H54 (cell line): ENCODE measurements around the gene A3GALT2.
"Not testable (repeated sequence)": the region's sequence is repeated elsewhere in the genome, so short reads cannot be mapped to it uniquely, and the experiment has no call there.

Source experiments
- DNase-seq: peaks from one replicate; pipeline ENCODE4 v3.0.0; 2011; ENCODE audit warnings: low spot score, mixed read lengths; ENCODE audit not compliant: insufficient read length
- FAIRE-seq: peaks from 3 replicates; lab custom pipeline; 2011; peaks lifted over from hg19 to GRCh38; lab: Jason Lieb, UNC
- POLR2A ChIP-seq: IDR thresholded peaks from 2 replicates; pipeline ENCODE4 v1.6.1; 2011; ENCODE audit warnings: low read depth, mild to moderate bottlenecking, low read length

Gene A3GALT2

DNA sequence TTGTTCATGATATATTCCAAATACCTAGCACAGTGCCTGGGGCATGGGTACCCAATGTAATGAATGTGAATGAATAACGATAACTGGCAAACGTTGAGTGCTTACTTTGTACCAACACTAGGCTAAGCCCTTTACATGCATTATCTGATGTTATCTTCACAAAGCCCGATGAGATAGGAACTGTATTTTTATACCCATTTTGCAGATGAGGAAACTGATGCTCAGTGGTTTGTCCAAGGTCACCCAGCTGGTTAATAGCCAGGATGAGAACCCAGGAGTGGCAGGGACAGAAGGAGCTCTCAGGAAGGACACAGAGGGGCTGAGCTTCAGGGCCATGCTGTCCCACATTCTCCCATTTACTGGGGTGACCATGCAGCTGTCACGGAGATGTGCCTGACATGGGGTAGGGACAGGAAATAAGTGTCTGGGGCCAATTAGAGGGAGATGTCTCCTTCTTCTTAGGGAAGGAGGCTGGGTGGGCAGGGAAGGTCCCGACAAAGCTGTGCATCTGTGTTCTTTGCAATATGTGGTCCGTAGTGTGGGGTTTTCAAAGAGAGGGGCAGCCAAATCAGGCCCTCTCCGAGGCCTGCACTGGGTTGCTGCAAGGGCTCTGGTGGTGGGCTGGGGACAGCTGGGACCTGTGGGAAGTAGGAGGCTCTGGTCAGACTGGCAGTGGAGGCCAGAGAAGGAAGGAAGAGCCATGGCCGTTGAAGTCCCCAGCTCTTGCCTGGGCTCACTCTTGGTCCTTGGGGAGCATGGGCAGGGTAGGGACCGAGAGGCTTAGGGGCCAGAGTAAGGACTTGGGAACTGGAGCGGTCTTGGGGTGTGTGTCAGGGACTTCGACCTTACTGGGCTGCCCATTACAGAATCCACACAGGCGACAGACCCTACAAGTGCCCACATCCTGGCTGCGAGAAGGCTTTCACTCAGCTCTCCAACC is 26.6 kb downstream of the A3GALT2 start:
- TF ChIP-seq POLR2A = no peak
- no peak for DNase-seq
- FAIRE-seq = no peak

DNA sequence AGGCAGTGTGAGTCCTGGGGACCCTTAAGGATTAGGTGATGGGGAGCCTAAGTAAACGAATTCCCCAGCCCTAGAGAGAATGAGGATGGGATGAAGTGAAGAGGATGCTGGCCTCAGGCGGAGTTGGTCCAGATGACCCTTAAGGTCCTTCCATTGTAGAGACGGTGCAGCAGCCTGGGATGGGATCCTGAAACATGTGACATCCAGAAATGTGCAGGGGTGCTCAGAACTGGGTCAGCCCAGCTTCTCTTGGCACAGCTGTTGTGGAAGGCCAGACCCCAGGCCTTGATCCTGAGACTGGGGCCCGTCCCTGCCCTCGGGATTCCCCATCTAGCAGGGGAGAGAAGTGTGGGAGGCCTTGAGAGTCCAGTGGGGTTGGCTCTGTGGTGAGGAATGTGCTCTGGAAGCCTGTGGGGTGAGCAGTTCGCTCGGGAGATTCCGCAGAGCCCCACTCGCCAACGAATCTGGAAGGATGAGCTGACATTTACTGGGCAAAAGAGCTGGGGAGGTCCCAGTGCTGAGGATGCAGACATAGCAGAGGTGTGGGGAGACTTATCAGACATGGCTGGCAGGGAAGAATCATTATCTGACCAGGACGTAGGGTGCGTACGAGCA is 28.1 kb downstream of the A3GALT2 start:
- FAIRE-seq = no peak
- DNase-seq = no peak
- no peak for TF ChIP-seq POLR2A

- FAIRE-seq, DNase-seq: not testable (repeated sequence)
Observed at GRCh38 chr1:33290615-33291014, 30.3 kb downstream of the A3GALT2 start.

DNA sequence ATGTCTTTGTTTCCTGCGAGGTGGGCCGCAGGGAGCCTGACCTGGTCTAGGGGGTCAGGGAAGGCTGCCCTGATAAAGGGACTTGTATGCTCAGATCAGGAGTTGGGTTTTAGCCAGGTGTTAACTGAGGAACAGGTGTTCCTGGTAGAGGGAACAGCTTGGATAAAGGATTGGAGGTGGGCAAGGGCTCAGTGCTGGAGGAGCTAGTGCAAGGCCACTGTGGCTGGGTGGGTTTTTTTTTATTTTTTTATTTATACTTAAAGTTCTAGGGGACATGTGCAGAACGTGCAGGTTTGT is 31.1 kb downstream of the A3GALT2 start:
- TF ChIP-seq POLR2A = no peak
- DNase-seq = no peak
- FAIRE-seq = no peak

GRCh38 chr1:33288976-33289857 is 31.7 kb downstream of the A3GALT2 start:
- no peak for TF ChIP-seq POLR2A
- DNase-seq = no peak
- FAIRE-seq = no peak

DNA sequence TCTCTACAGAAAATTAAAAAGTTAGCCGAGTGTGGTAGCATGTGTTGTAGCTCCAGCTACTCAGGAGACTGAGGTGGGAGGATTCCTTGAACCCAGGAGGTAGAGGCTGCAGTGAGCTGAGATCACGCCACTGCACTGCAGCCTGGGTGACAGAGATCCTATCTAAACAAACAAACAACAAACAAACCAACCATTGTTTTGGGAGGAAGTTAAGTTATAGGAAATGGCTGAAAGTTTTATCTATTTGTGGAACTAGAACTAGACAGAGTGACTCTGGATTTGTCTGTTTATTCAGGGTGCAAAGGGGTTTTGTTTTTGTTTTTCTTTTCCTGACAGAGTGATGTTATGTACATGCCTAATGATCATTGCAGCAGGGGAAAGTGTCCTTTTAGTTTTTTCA is 33.6 kb downstream of the A3GALT2 start:
- no peak for FAIRE-seq
- no peak for DNase-seq
- TF ChIP-seq POLR2A = no peak

DNA sequence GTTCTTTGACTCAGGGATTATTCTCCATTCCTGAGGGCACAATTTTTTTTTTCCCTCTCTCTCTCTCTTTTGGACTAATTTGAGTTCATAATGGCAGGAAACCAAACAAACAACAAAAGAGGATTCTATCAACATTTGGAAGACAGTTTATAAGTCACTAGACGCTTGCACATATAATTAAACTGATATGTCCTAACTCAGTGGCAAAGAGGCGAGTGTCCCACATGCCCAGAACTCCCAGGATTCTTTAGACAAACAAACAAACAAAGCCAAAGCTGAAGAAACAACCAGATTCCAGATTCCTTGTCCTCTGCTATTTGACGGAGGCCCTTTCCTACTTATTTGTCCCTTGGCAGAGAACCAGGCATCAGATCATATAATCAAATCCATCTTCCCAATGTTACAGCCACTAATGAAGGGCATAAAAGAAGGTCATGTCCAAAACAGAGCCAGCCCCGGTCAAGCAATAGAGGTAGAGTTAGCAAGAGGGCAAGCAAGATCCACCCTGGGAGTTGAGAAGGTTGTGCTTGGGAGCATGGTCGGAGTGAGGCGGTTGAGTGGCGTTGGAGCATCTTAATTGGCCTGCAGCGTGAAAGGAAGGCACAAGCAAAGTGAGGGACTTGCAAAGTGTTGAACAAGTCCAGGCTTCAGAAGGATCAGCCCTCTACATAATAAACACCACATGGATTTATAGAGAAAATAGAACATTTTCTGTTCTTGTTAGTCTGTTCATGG is 34.3 kb downstream of the A3GALT2 start:
- FAIRE-seq = no peak
- no peak for TF ChIP-seq POLR2A
- DNase-seq = no peak

- no peak for TF ChIP-seq POLR2A
- DNase-seq (no peak), FAIRE-seq (no peak)
Observed at GRCh38 chr1:33284049-33284448, 36.8 kb downstream of the A3GALT2 start.

- FAIRE-seq = no peak
- no peak for TF ChIP-seq POLR2A
- no peak for DNase-seq
Observed at GRCh38 chr1:33282791-33283190, 38.1 kb downstream of the A3GALT2 start.

DNA sequence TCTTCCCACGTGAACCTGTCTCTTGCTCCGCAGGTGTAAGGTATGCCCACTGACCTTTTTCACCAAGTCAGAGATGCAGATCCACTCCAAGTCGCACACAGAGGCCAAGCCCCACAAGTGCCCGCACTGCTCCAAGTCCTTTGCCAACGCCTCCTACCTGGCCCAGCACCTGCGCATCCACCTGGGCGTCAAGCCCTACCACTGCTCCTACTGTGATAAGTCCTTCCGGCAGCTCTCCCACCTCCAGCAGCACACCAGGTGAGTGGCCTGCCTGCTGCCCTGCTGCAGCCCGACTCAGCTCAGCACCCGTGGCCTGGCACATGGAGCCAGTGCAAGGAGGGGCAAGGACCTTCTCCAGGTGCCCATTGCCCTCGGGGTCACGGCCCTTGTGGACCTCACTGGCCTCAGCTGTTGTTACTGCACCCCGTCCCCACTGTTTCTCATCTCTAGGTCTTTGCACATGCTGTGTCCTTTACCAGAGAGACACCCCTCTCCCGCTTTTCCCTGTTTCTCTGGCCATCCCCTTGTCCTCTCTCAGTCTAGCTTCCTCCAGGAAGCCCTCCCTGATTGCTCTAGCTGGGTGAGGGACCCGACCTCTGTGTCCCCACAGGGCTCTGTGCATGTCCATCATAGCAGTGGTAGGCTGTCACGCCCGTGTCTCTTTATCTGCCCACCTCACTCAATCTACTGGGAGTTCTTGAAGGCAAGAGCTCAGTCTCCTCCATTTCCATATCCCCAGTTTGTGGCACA is 39.2 kb downstream of the A3GALT2 start:
- TF ChIP-seq POLR2A = no peak
- FAIRE-seq = no peak
- DNase-seq = no peak

GRCh38 chr1:33280091-33280661 is 40.7 kb downstream of the A3GALT2 start:
- DNase-seq (no peak), FAIRE-seq (no peak)
- TF ChIP-seq POLR2A = no peak

GRCh38 chr1:33277488-33278084 is 43.3 kb downstream of the A3GALT2 start:
- no peak for FAIRE-seq
- TF ChIP-seq POLR2A = no peak
- no peak for DNase-seq
